Lower leg skin (tissue), 3 donors: Measurements from ENCODE around the gene MTA3.

Experiments used
- POLR2A ChIP-seq, 2 donors: fragments of 450-650 bp; IDR thresholded peaks; one replicate each; pipeline ENCODE4 v1.6.1; 2016 to 2017; ENCODE audit warnings: antibody characterized with exemption in 2 of 2, mild to moderate bottlenecking in 1 of 2, moderate library complexity in 1 of 2
- TF ChIP-seq, protein P1 (sequence below), 3 donors: fragments of 450-650 bp; IDR thresholded peaks; one replicate each; pipeline ENCODE4 v1.5.1; 2016; ENCODE audit warnings: antibody characterized with exemption in 3 of 3, mild to moderate bottlenecking in 3 of 3, moderate library complexity in 2 of 3

DNA sequence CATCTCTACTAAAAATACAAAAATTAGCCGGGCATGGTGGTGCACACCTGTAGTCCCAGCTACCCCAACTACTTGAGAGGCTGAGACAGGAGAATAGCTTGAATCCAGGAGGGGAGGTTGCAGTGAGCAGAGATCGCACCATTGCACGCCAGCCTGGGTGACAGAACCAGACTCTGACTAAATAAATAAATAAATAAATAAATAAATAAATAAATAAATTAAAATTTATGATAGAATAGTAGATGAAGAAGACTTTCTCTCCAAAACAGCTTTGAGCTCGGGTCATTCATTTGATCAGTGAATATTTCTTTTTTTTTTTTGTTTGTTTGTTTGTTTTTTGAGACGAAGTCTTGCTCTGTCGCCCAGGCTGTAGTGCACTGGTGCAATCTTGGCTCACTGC, 17.6 kb upstream of the MTA3 start:
- TF ChIP-seq, protein P1, sequence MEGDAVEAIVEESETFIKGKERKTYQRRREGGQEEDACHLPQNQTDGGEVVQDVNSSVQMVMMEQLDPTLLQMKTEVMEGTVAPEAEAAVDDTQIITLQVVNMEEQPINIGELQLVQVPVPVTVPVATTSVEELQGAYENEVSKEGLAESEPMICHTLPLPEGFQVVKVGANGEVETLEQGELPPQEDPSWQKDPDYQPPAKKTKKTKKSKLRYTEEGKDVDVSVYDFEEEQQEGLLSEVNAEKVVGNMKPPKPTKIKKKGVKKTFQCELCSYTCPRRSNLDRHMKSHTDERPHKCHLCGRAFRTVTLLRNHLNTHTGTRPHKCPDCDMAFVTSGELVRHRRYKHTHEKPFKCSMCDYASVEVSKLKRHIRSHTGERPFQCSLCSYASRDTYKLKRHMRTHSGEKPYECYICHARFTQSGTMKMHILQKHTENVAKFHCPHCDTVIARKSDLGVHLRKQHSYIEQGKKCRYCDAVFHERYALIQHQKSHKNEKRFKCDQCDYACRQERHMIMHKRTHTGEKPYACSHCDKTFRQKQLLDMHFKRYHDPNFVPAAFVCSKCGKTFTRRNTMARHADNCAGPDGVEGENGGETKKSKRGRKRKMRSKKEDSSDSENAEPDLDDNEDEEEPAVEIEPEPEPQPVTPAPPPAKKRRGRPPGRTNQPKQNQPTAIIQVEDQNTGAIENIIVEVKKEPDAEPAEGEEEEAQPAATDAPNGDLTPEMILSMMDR (IDR thresholded peaks at IDR 0.05) = no peak
- no peak for TF ChIP-seq POLR2A (IDR thresholded peaks at IDR 0.05)
